Globus pallidus (tissue), 1 donor: ENCODE measurements around the gene CCDC180.
"Not testable (repeated sequence)": the region's sequence is repeated elsewhere in the genome, so short reads cannot be mapped to it uniquely, and the experiment has no call there.

Experiments
- DNase-seq: peaks from one replicate; pipeline ENCODE4 v3.0.0-alpha.2; 2015; ENCODE audit warnings: low spot score

CCDC180 gene

DNA sequence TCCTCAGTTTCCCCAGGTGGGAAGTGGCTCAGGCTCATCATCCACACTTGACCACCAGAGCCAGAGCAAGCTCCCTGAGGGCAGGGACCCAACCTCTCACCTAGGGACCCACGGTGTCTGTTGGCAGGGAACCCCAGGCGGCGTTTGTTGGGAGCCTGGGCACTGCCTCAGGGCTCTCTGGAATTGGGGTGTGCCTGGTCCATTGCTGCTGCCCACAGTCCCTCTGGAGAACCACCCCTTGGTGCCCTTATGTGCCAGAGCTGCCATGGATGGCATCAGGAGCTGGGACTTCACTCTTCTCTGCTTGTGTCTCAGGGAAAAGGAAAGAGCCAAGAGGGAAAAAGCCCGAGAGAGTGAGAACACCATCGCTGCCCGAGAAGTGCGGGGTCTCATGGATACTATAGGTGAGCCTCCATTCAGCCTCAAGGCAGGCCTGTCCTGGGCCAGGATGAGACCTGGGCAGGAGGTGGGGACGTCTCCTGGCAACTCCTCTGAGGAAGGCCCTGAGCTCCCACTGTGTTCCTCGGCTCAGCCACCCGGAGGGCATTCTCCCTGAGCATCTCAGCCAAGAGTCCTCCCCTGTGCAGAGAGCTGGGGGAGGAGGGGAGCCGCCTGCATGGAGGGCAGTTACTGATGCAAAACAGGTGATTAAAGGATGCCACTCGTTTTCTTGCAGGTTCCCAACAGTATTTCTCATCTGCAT, 4.5 kb downstream of the CCDC180 start:
- DNase-seq, result no peak

- DNase-seq, result no peak
Measured at GRCh38 chr9:97312556-97312955, 5.1 kb downstream of the CCDC180 start.

- DNase-seq, result no peak
Measured at GRCh38 chr9:97313243-97313642, 5.8 kb downstream of the CCDC180 start.

DNA sequence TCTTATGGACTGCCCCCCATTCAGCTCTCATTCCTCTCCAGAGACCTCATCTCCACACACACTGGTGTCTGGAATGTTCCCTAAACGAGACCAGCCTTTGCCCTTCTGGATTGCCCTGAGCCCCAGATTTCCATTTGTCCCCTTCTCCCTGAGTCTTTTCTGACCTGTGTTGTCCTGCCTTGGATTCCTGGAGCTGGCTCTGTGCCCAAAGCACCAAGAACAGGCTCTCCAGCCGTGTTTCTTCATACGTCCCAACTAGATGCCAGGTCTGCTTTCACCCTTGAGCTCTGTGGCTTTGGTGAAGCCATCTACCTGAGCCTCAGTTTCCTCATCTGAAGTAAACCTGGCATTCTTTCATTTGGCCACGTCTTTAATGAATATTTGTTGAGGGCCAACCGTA, 6.3 kb downstream of the CCDC180 start:
- no peak for DNase-seq

DNA sequence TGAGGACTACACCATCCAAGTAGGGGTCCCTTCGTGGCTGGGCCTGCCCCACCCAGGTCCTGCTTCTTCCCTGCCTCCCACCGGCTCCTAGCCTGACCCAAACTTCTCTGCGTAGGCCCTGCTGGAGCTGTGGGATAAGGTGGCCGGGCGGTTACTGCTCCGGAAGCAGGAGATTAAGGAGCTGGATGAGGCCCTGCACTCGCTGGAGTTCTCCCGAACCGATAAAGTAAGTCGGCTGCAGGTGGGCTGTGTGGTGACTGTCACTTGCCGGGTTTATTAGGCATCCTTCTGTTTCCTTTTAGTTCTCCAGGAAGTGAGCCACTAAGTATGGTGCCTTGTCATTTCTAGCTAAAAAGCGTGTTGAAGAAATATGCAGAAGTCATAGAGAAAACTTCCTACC, 7.0 kb downstream of the CCDC180 start:
- no peak for DNase-seq

- no peak for DNase-seq
Measured at GRCh38 chr9:97315550-97315949, 8.1 kb downstream of the CCDC180 start.

GRCh38 chr9:97316904-97317303, 9.4 kb downstream of the CCDC180 start:
- DNase-seq, result no peak

GRCh38 chr9:97318433-97318832, 11.0 kb downstream of the CCDC180 start:
- no peak for DNase-seq

DNA sequence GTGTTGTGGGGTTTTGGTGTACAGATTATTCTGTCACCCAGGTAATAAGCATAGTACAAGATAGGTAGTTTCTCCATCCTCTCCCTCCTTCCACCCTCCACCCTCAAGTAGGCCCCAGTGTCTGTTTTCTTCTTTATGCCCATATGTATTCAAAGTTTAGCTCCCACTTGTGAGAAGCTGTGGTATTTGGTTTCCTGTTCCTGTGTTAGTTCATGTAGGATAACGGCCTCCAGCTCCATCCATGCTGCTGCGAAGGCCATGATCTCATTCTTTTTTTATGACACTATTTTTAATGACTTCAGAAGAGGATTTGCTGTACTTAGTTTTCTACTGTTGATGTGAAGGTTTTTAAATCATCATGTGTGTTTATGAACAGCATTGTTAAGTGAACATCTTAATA, 11.9 kb downstream of the CCDC180 start:
- DNase-seq, result no peak

- DNase-seq, result no peak
Measured at GRCh38 chr9:97320080-97320642, 12.7 kb downstream of the CCDC180 start.

- DNase-seq, result no peak
Measured at GRCh38 chr9:97321251-97321650, 13.8 kb downstream of the CCDC180 start.

- DNase-seq, result no peak
Measured at GRCh38 chr9:97321691-97322090, 14.2 kb downstream of the CCDC180 start.

DNA sequence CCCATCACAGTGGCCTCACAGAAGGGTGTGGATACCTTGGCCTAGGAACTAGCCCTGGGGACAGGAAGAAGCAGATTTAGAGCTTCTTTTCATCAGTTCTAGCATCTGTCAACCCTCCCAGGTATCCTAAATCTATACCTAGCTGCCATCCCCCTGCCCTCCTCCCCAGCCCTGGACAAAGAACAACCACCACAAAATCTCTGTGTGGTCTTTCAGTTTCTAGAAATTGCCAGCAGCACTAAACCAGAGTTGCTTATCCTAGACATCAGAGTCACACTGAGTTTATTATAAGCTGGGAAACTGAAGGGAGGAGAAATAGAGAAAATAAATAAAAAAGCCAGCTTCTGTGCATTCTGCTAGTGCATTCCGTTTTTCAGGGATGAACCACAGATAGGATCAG, 14.6 kb downstream of the CCDC180 start:
- DNase-seq, result no peak

GRCh38 chr9:97324954-97325353, 17.5 kb downstream of the CCDC180 start:
- no peak for DNase-seq

DNA sequence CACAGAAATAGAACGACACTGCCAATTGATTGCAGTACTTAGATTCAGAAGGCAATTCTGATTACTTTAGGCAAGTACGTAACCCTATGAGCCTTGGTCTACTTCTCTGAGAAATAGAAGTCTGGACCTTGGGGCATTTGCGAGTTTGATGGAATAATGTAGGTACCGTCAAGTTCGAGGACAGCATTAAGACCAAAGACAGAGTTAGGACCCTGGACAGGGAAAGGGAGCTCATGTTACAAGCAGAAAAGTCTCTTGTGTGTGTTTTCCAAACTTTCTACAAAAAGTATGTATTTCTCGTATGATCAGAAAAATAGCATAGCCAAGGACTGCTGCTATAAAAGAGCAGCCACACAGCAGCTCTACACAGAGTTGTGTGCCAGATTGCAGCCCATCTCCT, 20.1 kb downstream of the CCDC180 start:
- DNase-seq, result no peak

- DNase-seq, result no peak
Measured at GRCh38 chr9:97332993-97333392, 25.5 kb downstream of the CCDC180 start.

GRCh38 chr9:97335622-97336021, 28.2 kb downstream of the CCDC180 start:
- DNase-seq, result not testable (repeated sequence)

DNA sequence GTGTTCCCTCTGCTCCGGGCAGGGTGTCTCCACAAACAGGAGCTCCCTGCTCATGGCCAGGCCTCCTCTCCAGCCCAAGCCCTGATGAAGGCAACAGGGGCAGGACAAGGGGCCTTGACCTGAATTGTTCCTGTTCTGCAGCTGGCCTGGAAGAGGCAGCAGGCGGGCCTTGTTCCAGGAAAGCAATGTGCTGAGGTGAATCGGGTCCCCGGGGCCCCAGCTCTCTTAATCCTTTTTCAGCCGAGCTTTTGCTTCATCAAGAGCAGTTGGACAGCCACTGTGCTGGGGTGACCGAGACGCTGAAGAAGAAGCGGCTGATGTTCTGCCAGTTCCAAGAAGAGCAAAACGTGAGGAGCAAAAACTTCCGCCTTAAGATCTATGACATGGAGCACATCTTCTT, 41.4 kb downstream of the CCDC180 start:
- DNase-seq, result no peak

DNA sequence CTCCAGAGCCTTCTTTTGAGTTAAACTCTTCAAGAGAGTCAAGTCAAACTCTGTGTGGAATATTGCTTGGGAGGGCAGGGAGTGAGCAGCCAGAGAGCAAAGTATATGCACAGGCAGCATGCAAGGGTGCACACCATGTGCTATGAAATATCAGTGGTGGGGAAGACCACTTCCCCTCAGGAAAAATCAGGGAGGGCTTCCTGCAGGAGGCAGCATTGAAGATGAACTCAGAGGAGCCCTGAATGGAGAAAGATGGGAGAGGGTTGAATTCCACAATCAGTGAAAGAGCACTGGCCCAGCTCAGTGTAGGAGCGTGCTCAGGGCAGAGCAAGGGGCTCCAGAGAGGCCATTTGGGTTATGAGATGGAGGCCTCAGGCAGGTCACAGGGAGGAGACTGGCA, 41.9 kb downstream of the CCDC180 start:
- DNase-seq, result no peak

GRCh38 chr9:97354637-97355036, 47.2 kb downstream of the CCDC180 start:
- no peak for DNase-seq

- DNase-seq, result no peak
Measured at GRCh38 chr9:97357056-97357455, 49.6 kb downstream of the CCDC180 start.
